ENCODE data around the gene NUCKS1. TPM values are rescaled to one million over a fixed set of nuclear protein-coding genes. Genes with fewer than 3 reads are reported as not detected.

The NUCKS1 gene
- total RNA-seq, 1 donor: 253 TPM

DNA sequence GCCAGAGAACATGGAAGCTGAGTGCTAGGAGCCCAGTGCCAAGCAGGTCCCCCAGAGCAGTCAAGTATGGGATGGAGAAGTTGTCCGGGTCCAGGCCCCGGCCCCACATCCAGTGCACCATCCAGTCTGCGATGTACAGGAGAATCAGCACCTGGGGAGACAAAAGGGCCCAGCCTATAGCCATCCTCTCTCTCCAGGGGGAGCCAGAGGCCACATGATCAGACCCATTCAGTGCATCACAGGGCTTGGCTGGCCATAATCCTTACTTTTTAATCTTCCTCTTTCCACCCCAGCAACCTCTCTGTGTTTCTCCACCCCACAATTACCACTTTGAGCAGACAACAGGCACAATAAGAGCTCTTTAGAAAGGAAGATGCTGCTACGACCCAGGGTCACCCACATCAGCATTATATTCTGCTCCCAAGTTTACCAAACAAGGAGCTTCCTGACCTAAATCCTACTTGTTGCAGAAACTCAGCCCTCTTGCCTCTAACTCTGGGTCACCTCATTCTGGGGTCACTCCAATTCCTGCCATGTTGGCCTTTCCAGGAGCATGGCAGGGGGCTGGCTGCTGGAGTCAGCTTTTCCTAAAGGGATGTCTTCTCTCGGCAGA, 41.7 kb upstream of the NUCKS1 start:
- TF ChIP-seq, protein P1, sequence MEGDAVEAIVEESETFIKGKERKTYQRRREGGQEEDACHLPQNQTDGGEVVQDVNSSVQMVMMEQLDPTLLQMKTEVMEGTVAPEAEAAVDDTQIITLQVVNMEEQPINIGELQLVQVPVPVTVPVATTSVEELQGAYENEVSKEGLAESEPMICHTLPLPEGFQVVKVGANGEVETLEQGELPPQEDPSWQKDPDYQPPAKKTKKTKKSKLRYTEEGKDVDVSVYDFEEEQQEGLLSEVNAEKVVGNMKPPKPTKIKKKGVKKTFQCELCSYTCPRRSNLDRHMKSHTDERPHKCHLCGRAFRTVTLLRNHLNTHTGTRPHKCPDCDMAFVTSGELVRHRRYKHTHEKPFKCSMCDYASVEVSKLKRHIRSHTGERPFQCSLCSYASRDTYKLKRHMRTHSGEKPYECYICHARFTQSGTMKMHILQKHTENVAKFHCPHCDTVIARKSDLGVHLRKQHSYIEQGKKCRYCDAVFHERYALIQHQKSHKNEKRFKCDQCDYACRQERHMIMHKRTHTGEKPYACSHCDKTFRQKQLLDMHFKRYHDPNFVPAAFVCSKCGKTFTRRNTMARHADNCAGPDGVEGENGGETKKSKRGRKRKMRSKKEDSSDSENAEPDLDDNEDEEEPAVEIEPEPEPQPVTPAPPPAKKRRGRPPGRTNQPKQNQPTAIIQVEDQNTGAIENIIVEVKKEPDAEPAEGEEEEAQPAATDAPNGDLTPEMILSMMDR (IDR thresholded peaks at IDR 0.05; ENCODE audit: insufficient read depth, low read length): peak; percentile 87

DNA sequence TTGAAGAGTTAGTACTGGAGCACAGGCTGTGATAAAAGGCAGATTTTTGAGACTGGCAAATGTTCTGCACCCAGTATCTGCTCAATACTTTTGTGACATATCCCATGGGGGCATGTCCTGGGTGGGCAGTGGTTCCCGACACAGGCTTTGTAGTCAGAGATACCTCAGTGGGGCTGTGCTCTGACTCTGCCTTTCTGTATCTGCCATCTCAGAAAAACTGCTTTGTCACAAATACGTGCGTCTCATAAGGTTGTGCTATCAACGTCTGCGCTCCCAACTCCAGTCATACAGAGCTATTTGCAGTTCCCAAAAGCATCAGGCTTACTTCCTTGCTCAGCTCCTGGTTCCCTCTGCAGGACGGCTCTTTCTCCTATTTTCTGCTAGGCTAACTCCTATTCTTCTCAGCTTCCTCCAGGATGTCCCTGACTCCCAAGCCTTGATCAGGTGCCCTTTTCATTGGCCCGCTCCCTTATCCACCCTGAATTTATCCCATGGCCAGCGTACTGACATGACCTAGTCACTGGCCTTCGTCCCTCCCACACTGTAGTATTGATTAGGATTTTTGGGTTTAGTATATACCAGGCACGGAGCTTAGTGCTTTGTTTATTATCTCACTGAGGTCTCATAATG, 37.4 kb upstream of the NUCKS1 start:
- no peak for DNase-seq (ENCODE audit: low read depth)
- no peak overlapping the region for H3K4me3 ChIP-seq (ENCODE audit: low read depth, low read length)
- TF ChIP-seq, protein P1 (IDR thresholded peaks at IDR 0.05; ENCODE audit: insufficient read depth, low read length): no peak

More for the DNA sequence above, 41.7 kb upstream of the NUCKS1 start:
- peak; percentile 64 for DNase-seq (ENCODE audit: low read depth)
- no peak overlapping the region for H3K4me3 ChIP-seq (ENCODE audit: low read depth, low read length)

DNA sequence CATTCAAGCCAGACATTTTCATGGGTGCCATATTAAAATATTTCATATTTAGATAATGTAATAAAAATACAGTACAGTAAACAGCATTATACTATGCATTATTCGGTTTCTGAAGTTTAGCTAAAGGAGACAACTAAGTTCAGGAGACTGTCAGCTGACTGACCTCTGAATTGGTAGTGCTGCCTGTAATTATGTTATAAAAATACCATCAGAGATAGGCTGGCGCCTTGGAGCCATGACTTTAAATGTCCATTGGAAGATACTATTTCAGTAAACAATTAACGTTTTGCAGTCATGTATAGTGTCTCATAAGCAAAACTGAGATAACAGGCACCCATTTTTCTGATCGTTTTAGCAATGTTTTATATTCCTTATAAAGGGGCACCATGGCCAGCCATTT, 36.6 kb upstream of the NUCKS1 start:
- TF ChIP-seq, protein P1 (IDR thresholded peaks at IDR 0.05; ENCODE audit: insufficient read depth, low read length): no peak
- no peak overlapping the region for H3K4me3 ChIP-seq (ENCODE audit: low read depth, low read length)
- DNase-seq (ENCODE audit: low read depth): no peak

DNA sequence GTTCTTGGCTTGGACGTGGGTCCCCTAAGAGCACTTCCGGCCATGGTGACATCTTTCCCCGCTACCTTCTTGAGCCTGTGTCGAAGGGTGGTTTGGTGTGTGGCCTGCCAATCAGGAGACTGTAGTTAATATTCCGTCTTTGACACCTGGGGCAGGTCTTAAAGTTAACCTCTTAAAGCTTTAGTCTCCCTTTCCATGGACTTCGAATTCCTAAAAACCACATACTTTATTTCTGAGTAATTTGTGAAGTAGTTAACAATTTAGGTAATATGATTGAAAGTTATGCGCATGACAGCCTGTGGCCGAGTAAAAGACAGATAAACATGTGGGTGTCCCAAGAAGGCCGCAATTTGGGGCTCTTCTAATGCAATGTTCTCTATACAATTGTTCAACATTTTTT, 35.5 kb upstream of the NUCKS1 start:
- no peak for DNase-seq (ENCODE audit: low read depth)
- TF ChIP-seq, protein P1 (IDR thresholded peaks at IDR 0.05; ENCODE audit: insufficient read depth, low read length): no peak
- H3K4me3 ChIP-seq (ENCODE audit: low read depth, low read length): no peak overlapping the region

DNA sequence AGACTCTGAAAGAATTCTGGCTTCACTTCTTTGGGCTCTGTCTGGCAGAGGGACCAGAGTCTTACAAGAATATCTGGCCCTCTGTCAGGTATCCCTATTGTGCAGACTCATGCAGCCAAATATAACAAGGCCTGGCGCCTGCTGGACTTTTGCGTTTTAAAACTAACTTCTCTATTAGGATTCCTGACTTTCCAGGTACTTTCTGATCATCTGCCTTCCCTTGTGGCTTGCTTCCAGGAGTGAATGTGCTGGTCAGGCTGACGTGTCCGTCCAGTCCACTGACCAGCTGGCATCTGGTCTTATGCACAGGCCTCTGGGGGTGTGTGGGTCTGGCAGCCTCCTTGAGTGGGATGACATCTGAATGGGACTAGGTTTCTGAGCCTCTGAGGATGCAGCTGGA, 33.9 kb upstream of the NUCKS1 start:
- H3K4me3 ChIP-seq (ENCODE audit: low read depth, low read length): no peak overlapping the region
- peak; percentile 88 for DNase-seq (ENCODE audit: low read depth)
- TF ChIP-seq, protein P1 (IDR thresholded peaks at IDR 0.05; ENCODE audit: insufficient read depth, low read length): no peak

DNA sequence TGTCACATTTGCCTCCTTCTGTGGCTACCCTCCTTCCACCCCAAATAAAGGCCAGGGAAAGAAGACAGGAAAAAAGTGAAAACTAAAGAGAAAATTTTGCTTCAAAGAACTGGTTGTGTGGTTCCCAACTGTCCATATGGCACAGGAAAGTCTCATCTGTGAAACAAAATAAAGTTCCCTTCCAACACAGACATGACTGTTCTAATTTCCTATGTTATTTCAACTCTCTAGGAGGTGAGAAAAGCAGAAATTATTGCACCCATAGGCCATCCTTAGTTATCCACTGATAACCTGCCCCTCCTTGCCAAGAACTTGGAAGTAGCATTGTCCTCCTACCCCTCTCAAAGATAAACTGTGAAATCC, 33.4 kb upstream of the NUCKS1 start:
- TF ChIP-seq, protein P1 (IDR thresholded peaks at IDR 0.05; ENCODE audit: insufficient read depth, low read length): no peak
- H3K4me3 ChIP-seq (ENCODE audit: low read depth, low read length): no peak overlapping the region
- no peak for DNase-seq (ENCODE audit: low read depth)
